GM11168 (cell line): ENCODE data around the gene CPNE5.

Source experiments
- in situ Hi-C: fragments of 300-500 bp; cut with MboI; formaldehyde crosslinking; loops from one replicate; pipeline ENCODE4 v1.12.0; 2022; ENCODE audit warnings: low sequenced_read_pairs; ENCODE audit not compliant: unreplicated experiment

Gene CPNE5

DNA sequence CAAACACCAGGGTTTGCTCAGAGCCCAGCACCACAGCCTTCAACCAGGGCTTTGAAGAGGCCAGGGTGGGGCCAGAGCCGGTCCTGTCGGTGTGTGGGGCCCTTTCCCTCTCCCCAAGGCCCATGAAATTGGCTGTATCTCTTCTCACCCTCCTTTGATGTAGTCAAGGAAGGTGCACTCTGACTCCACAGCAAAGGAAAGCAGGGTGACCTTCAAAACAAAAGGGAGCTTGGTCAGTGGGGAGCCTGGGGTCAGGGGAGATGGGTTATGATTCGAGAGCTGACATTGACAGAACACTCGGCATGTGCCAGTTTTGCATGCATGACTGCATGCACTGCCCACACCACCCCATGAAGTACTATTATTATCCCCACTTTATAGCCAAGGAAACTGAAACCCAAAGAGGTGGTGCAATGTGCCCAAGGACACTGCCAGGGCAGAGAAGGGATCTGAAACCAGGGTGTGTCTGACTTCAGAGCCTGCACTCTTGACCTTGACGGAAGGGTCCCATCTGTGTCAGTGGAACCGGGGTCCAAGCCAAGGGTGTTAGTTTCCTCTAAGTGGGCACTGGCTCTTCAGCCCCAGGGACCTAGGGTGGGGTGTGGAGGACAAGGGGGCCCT is 86.2 kb downstream of the CPNE5 start:
- in situ Hi-C loops = loop anchor here (10.0 kb wide), 1 partner anchor 128 kb away; no protein-coding TSS in a partner anchor

DNA sequence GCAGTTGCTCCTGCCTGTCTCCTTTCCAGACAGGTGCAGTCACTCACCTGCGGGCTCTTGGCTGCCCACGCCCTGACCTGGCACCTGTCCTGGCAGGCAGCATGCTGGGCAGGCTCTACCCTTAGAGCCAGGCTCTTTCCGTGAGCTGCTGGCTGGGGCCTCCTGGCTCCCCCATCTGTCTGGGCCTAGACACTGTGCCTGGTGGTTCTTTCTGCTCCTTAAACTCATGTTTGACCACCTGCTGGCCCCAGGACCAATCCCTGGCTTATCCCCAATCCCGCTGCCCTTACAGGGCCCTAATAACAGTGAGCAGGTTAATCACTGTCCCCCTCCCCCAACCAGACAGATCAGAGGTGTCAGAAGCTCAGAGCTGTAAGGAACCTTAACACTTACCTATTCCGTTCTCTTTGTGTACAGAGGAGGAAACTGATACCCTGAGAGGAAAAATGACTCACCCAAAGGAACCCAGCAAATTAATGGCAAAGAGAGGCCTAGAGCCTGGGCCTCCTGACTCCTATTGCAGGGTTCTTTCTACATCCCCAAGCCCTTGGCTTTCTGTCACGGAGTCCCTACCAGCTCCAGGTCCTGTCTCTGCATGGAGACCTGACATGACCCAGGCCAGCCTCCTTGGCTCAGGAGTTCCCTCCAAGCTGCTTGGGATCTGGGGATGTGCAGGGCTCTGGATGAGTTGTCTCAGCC is 86.9 kb downstream of the CPNE5 start:
- in situ Hi-C loops = loop anchor here (10.0 kb wide), 1 partner anchor 128 kb away; no protein-coding TSS in a partner anchor

DNA sequence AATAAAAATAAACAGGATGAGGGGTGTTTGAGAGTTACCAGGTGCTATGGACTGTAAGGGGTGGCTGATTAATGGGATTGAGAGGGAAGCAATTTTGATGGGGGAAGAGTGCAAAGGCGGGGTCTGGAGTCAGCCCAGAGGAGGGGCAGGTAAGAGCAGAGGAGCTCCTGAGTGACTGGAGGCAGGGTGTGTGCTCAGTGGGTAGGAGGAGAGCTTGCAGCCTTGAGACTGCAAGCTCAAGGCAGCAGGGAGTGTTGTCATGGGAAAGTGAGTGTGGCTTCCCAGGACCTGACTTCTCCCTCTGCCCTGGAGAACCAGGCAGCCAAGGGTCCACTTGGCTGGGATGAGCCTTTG is 87.4 kb downstream of the CPNE5 start:
- in situ Hi-C loops = loop anchor here (10.0 kb wide), 1 partner anchor 127 kb away; no protein-coding TSS in a partner anchor

DNA sequence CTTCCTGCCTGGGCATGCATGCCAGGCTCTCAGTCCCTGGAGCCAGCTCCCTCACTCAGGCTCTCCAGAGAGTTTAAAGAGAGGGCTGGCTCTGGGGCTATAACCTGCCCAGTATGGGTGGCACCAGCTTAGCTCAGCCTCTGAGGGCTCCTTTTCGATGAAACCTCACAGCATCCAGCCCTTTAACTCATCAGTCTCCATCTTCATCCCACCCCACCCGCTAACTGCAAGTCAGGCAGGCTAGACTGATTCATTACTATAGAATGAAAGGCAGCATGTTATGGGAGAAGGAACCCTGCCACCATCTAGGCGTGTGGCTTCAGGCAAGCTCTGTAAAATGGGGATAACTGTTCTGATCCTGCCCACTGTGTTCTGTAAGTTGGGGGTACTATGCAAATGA is 88.2 kb downstream of the CPNE5 start:
- in situ Hi-C loops = loop anchor here (10.0 kb wide), 1 partner anchor 126 kb away; no protein-coding TSS in a partner anchor

DNA sequence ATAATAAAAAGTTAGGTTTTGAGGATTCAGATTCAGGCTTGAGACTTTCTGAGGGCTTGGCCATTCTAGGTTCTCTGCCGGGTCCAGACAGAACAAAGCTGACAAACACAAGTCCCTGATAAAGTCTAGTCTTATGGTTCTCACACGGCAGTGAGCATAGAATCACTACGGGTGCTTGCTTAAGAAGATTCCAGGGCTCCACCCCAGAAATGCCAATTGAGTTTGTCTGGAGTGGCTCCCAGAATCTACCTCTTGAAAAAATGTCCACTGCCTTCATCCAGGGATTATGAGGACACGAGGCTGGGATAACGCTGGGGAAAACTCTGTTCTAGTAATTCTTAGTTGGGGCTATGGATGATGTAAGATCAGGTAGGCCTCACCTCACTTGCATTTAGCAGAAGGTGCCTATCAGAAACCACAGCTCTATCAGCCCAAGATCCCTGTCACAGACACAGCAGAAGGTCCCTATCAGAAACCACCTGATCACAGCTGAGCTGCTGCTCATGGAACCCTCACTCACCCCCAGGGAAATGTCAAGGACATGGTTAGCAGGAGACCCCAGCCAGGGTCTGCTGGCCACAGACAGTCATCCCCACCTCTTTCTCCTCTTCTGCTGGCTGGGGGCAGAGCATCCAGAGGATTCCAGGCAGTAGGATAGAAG is 89.3 kb downstream of the CPNE5 start:
- in situ Hi-C loops = loop anchor here (10.0 kb wide), 1 partner anchor 125 kb away; no protein-coding TSS in a partner anchor

DNA sequence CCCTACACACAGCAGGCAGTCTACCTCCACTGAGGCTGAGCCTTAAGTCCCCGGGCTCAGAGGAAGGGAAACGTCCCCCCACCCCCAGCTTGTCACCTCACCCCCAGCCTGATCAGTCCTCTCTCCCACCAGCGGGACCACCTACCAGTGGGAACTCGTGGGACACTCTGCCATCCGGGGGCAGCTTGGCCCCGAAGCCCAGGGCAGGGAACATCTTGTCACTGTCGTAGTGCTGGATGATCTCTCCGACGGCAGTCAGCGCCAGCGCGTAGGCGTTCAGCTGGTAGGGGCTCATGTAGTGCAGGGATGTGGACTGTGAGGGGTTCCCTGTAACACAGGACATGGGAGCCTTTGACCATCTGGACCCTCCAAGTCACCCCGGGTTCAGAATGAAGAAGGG is 93.0 kb downstream of the CPNE5 start:
- in situ Hi-C loops = no loop called here

DNA sequence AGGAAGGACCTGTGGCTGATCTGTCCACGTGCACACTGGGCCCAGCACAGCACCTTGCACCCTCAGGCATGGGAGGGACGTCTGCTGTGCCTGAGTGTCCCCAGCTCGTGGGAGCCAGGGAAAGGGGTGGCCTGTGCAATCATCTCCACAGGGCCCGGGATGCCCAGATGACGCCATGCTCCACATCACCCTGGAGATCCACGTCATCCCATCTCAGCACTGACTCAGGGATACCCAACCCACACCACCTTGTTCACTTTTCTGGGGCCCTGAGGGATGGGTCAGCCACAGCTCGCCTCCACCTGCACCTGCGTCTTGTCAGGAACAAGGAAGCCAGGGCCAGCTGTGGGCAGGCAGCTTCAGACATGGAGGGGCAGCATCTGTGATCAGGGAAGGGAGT is 93.4 kb downstream of the CPNE5 start:
- in situ Hi-C loops = no loop called here

DNA sequence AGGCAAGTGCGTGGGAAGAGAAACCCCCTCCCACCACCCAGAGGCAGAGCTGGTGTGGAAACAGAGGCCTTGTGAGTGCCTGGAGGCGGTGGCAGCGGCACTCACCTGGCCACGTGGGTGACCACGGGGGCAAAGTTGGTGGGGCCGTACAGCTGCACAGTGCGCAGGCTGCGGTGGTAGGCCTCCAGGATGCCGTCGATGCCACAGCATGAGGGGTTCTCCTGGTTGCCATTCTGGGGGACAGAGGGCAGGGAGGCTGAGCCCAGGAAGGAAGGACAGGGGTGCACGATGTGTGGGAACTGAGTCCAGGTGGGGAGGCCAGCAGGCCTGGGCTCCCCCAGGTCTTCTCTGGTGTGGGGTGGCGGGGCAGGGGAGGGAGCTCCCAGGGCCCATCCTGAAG is 94.0 kb downstream of the CPNE5 start:
- in situ Hi-C loops = no loop called here

DNA sequence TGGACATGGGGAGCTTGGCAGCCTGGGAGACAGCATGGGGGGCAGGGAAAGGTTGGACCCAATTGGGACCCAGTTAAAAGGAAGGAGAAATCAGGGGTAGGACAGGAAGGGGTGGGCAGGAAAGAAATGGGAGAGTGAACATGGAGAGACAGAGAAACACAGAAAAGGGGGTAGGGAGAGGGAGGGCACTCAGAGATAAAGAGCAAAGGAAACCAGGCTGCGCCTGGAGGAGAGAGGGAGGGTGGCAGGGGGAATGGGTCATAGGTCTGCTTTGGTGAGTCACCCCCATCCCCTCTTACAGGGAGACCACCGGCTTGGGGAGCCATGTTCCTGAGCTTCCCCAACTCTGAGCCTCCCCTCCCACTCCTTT is 95.0 kb downstream of the CPNE5 start:
- in situ Hi-C loops = no loop called here

DNA sequence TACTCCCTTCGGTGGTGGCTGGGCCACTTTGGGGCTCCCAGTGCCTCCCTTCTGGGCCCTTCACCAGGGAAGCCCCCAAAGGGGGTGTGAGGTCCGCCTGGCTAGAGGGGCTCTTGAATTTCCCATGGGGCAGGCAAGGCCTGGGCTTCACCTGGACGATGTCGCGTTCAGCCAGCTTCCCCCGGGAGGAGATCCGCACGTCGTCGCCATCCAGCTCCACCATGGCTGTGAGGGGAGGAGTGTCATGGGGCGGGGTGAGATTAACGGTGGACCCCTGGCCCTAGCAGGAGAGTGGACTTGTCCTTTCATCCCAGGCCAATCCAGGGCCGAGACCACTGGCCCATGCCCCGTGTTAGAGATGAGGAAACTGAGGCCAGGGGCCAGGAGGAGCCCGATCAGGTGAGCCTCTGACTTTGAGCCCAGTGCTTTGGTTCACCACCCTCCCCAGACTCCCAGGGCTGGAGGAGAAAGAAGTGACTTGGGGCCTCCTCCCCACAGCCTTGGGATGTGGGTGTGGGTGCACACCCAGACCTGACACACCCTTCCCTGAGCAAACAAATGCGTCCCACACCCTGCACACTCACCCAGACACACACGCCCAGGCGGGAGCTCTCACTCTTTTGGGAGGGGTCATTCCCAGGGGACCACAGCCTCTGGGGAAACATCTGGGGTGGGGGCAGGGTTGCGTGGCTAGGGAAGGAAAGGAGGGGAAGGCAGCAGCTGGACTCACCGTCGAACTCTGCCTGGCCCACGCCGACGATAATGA is 95.5 kb downstream of the CPNE5 start:
- in situ Hi-C loops = no loop called here

DNA sequence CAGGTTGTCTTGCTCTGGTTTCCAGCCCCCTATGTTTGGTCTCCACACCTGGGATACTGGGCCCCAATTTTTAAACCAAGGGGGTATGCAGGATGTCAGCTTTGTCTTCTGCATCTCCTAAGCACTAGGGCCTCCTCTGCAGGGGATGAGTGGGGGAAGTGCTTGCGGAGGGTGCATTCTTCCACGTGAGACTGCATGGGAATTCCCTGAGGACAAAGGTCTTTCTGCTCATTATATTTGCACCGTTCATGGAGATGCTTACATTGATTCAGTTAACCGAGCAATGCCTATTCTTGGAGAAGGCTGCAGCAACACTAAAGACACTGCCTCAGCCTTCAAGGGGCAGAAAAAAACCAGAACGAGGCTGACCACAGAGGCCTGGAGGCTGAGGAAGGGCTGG is 96.2 kb downstream of the CPNE5 start:
- in situ Hi-C loops = no loop called here

DNA sequence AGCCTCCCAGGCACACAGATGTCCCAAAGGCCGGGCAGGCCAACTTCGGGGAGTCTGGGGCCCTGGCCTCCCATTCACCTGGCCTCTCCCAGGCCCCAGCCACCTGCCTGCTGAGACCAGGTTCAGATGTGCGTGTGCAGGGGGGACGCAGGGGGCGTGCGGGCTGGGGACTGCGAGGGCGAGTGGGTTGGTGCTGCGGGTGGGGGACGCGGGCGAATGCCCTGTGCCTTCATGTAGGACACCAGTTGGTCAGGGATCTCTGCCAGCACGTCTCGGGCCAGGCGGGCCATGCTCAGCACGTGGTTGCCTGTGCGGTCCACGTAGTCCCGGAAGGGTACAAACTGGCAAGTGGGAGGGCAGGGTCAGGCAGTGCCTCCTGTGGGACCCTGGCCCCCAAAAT is 97.1 kb downstream of the CPNE5 start:
- in situ Hi-C loops = no loop called here

DNA sequence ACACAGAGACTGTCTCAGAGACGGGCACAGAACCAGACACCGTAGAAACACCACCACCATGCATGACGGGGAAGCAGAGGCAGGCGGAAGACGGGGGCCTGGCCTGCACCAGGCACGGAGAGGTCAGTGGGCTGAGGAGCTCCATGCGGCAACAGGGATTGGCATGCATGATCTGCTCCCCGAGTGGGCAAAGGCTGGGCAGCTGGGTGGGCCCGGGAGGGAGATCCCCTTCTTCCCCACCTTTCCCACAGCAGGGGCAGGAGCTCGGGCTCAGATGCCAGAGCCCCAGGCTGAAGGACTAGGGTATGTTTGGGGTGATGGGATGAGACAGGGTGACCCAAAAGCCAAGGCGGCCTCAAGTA is 98.4 kb downstream of the CPNE5 start:
- in situ Hi-C loops = no loop called here

DNA sequence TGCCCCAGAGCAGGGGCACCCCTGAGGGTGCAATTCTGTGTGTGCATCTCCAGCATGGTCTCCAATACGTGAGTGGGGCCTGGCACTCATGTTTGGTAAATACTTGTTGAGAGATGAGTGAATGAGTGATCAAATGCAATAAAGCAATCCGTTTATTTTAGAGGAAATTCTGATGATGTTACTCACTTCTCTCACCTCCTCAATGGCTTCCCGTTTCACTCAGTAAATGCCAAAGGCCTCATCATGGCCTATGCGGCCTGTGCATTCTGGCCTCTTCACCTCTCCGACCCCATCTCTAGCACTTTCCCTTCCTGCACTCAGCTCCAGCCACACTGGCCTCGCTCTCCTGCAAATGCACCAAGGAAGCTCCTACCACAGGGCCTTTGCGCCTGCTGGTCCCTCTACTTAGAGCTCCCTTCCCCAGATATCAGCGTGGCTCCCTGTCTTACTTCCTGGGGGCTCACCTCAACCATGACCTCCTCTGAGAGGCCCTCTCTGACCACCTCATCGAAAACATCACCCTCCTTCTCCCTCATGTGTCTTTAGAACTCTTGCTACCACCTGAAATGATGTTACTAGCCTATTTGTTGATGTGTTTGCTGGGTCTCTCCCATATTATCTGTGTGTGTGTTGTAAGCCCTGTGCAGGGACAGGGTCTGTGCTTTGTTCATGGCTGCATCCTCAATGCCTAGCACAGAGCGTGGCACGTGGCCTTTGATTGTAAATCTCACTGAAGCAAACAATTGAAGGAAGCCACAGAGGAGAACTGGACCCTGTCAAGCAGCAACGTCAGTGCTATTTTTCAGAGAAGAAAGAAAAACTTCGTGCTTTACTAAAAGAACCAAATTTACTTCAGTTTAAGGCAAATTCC is 99.1 kb downstream of the CPNE5 start:
- in situ Hi-C loops = no loop called here

DNA sequence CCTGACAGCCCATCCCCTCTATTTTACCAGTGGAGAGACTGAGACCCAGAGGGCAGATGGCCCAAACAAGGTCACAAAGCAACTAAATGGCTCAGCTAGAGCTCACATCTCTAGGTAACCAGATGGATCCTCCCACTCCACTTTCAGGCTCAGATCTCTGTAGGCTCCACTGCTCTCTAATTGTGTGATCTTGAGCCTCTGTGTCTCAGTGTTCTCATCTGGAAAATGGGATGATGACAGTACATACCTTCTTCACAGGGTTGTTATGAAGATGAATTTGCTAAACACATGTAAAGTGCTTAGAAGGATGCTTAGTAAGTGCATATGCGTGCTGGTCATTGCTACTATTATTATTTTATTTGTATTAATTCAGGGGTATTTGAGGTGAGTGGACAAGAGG is 101.1 kb downstream of the CPNE5 start:
- in situ Hi-C loops = no loop called here

DNA sequence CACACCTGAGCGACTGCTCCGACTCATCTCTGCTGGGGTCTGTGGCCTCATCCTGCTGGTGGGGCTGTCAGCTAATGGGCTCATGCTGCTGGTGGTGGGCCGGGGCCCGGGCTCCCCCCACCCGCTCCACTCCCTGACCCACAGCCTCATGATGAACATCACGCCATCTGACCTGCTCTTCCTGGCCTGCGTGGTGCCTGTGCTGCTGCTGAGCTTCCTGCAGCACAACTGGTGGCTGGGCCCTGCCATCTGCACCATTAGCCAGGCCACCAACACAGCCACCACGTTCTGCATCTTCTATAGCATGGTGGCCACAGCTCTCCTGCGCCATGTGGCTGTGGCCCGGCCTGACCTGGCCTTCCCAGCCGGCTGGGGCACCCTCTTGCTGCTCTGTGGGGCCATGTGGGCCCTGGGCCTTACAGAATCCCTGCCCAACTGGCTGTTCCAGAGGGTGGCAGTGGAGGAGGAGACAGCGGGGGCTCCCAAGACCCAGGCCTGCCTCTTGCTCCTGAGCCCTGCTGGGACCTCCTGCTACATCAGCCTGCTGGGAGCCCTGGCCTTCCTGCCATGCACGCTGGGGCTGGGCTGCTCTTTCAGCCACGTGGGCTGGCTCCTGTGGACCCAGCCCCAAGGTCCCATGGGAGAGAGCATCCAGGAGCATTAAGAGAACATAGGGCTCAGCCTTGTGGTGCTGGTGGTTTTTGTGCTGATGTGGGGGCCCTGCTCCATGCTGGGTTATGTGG is 102.0 kb downstream of the CPNE5 start:
- in situ Hi-C loops = no loop called here

DNA sequence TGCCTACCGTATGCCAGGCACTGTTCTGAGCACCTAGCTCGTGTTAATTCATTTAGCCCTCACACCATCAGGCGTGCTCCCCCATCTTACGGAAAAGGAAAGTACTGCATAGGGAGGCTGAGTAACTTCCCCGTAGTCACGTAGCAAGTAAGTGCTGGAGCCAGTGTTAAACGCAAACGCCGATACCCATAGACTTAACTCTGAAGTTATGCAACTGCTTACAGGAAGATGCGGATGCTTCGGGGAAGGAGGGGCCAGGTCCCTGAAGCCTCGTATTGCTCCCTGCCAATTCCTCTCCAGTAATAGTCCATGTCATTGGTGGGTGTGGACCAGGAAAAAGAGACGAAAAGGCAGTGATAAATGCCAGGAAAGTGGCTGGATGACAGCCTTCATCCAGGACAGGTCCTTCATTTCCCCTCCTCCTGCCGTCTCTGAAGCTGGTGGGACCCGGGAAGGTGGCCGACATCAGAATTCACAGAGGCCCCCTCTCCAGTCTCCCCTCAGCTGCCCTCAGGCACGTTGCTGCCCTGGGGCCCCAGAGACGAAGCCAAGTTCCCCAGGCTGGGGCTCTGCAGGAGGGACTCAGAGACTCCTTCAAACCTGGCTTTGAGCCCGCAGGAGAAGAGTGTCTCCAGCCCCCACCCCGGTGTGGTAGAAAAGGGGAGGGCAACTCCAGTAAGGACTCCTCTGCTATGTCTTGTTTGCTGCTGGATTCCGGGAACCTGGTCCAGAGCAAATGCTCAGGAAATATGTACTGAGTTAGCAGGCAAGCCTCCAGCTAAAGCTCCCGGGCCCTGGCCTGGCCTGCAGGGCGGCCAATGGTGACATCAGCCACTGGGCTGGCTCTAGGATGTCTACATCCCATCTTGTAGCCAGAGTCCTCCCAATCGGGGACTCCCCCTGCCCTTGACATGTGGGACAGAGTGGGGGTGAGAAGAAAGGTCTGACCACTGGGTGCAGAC is 103.9 kb downstream of the CPNE5 start:
- in situ Hi-C loops = no loop called here

DNA sequence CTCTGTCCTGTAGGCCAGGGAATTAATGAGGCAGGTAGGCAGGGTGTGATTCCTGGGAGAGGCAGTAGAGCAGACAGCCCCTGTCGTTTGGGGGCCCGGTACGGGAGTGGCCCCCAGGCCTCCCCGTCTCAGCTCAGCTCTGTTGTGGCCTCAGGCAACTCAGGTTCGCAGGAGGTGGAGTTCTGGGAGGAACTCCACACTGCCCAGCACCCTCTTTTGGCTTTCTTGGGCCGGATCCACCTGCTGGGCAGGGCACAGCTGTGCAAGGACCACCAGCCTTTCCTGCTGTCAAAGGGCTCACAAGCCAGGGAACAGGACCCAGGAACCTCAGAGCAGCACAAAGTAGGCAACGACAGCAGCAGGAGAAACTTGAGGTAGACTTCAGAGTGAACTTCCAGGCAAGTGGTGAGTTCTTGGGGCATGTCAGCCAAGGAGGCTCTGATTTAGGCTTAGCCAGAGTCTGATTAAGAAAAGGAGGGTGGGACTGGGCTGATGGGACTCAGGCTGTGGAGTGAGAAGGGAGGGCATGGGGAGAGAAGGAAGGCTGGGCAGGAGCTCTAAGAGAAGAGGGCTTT is 104.7 kb downstream of the CPNE5 start:
- in situ Hi-C loops = no loop called here
